Ovary (tissue), 9 donors: ENCODE data around the gene GSG1. TPM values are rescaled to one million over a fixed set of nuclear protein-coding genes. Genes with fewer than 3 reads are reported as not detected.
"Not testable (repeated sequence)": the region's sequence is repeated elsewhere in the genome, so short reads cannot be mapped to it uniquely, and the experiment has no call there.

Experiments
- DNase-seq, 5 donors: peaks; one replicate each; pipeline ENCODE4 v3.0.0-alpha.2; 2019 to 2020
- H3K27ac ChIP-seq, 2 donors: fragments of 200-600 bp; one replicate each; pipeline versions ENCODE4 v1.5.1 to v1.8.0; 2019 to 2022
- H3K27me3 ChIP-seq: fragments of 200-600 bp; one replicate; pipeline ENCODE4 v1.8.0; 2022
- H3K36me3 ChIP-seq: fragments of 200-600 bp; sonication (generic); one replicate; pipeline ENCODE4 v1.5.1; 2019
- H3K4me1 ChIP-seq: one replicate; pipeline ENCODE4 v1.8.1; 2013; ENCODE audit warnings: mild to moderate bottlenecking, moderate library complexity; ENCODE audit not compliant: insufficient read depth
- H3K4me3 ChIP-seq: fragments of 200-600 bp; sonication (generic); one replicate; pipeline ENCODE4 v1.5.1; 2017
- H3K9me3 ChIP-seq, 2 donors: fragments of 200-600 bp in 1 of 2; sonication (generic) in 1 of 2; one replicate each; pipeline versions ENCODE4 v1.5.1 to v1.8.1; 2013 to 2019; ENCODE audit warnings: mild to moderate bottlenecking in 1 of 2, moderate library complexity in 1 of 2
- EP300 ChIP-seq: sonication (generic); formaldehyde crosslinking; IDR thresholded peaks from one replicate; pipeline ENCODE4 v1.6.1; 2017; ENCODE audit warnings: antibody characterized with exemption
- POLR2A ChIP-seq: fragments of 450-650 bp; IDR thresholded peaks from one replicate; pipeline ENCODE4 v1.6.1; 2017; ENCODE audit warnings: antibody characterized with exemption, mild to moderate bottlenecking, moderate library complexity
- WGBS, 3 donors: extraction: QIAGEN DNeasy Blood & Tissue Kit in 1 of 3; methylation state at CpG; one replicate each; pipeline versions ENCODE4 v1.1.5 to v1.1.7; 2013 to 2017; 5-methylcytosine and 5-hydroxymethylcytosine counted together
- intact Hi-C, 4 donors: fragments of 100-400 bp; cut with DNase I; formaldehyde crosslinking; loops; one replicate each; pipeline versions ENCODE4 v1.11.0 to v1.15.1; 2022 to 2023
- polyA plus RNA-seq, 2 donors: library from polyadenylated mRNA; stranded (reverse); fragments of 200-250 nt in 1 of 2; fragments of 350-450 nt in 1 of 2; fragmentation: Illumina TruSeq in 1 of 2; extraction: RNeasy Lipid Tissue Mini Kit (QIAGEN cat#74804) in 1 of 2; gene quantifications; one replicate each; pipeline ENCODE4 v1.2.3, GENCODE V29; 2013 to 2014
- total RNA-seq, 7 donors: library from RNA; depleted of rRNA in 2 of 7; stranded (reverse); fragments of >200 nt in 2 of 7; fragmentation: NEBNext Ultra II Directional in 3 of 7; extraction: Animal tissue kit (Norgen Biotek cat#: 25700) in 3 of 7; gene quantifications; one replicate each; pipeline versions ENCODE4 v1.1.0 to v1.2.4, GENCODE V29; 2016 to 2023
- TF ChIP-seq, protein P1 (sequence below), 3 donors: fragments of 450-650 bp in 2 of 3; fragments of 200-600 bp in 1 of 3; IDR thresholded peaks; one replicate each; pipeline versions ENCODE4 v1.5.1 to v1.8.0; 2016 to 2022; ENCODE audit warnings: antibody characterized with exemption in 3 of 3, mild to moderate bottlenecking in 1 of 3
- donor health status: DM: no; HTN: no; CAD: no; lungs with moderate emphysema.
- donor health status: DM: no; HTN: no; CAD: no.
- donor health status: Bipolar disorder and iron deficiency.
- donor health status: DM: yes; HTN: yes; CAD: no.
- donor health status: DM: no; HTN: no; CAD: no.
- donor health status: DM: yes; HTN: yes; CAD: no.

The GSG1 gene
- total and polyA plus RNA-seq, 9 donors = 0.33 to 0.43 TPM; not detected in 7

DNA sequence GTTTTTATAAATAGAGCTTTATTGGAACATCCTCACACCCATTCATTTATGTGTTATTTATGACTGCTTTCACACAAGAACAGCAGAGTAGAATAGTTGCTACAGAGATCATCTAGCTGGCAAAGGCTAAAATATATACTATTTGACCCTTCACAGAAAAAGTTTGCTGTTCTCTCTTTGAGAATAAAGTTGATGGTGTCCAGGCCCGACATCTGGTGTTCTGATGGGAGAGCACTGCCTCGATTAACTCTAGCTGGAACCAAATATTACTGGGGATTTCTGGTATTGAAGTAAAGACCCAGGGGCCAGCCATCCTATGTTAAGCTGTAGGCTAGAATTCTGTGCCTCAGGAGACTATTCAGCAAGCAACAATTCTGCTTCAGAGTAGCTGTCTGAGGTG lies 37.5 kb downstream of the GSG1 start:
- intact Hi-C loops = no loop called here
- TF ChIP-seq EP300 (no peak), POLR2A (no peak)
- TF ChIP-seq, protein P1, sequence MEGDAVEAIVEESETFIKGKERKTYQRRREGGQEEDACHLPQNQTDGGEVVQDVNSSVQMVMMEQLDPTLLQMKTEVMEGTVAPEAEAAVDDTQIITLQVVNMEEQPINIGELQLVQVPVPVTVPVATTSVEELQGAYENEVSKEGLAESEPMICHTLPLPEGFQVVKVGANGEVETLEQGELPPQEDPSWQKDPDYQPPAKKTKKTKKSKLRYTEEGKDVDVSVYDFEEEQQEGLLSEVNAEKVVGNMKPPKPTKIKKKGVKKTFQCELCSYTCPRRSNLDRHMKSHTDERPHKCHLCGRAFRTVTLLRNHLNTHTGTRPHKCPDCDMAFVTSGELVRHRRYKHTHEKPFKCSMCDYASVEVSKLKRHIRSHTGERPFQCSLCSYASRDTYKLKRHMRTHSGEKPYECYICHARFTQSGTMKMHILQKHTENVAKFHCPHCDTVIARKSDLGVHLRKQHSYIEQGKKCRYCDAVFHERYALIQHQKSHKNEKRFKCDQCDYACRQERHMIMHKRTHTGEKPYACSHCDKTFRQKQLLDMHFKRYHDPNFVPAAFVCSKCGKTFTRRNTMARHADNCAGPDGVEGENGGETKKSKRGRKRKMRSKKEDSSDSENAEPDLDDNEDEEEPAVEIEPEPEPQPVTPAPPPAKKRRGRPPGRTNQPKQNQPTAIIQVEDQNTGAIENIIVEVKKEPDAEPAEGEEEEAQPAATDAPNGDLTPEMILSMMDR (IDR thresholded peaks at IDR 0.05) = no peak

GRCh38 chr12:13062669-13063068 lies 40.8 kb downstream of the GSG1 start:
- no peak for DNase-seq
- Histone ChIP-seq H3K4me3 (no peak overlapping the region), H3K36me3 (no peaks in the 10 kb centered on the region), H3K9me3 (no peaks in the 10 kb centered on the region), H3K27ac (no peak overlapping the region), H3K27me3 (no peaks in the 10 kb centered on the region), H3K4me1 (no peaks in the 10 kb centered on the region)
- intact Hi-C loops = no loop called here
- 97 to 98% (median 97%) methylated on average over 5 of the region's 5 CpGs for WGBS, 3 donors
- TF ChIP-seq EP300 = no peak
- TF ChIP-seq POLR2A = no peak
- TF ChIP-seq, protein P1 (IDR thresholded peaks at IDR 0.05) = no peak

More for the DNA sequence above, 37.5 kb downstream of the GSG1 start:
- Histone ChIP-seq H3K27me3 (no peaks in the 10 kb centered on the region), H3K9me3 (no peaks in the 10 kb centered on the region), H3K4me1 (no peaks in the 10 kb centered on the region), H3K4me3 (no peak overlapping the region), H3K27ac (no peak overlapping the region), H3K36me3 (no peaks in the 10 kb centered on the region)
- DNase-seq = no peak
- 70 to 94% (median 81%) methylated on average over 2 of the region's 2 CpGs for WGBS, 3 donors

GRCh38 chr12:13061377-13061776 lies 42.1 kb downstream of the GSG1 start:
- Histone ChIP-seq H3K4me1 (no peaks in the 10 kb centered on the region), H3K27ac (no peak overlapping the region), H3K27me3 (no peaks in the 10 kb centered on the region), H3K9me3 (no peaks in the 10 kb centered on the region), H3K4me3 (no peak overlapping the region), H3K36me3 (no peaks in the 10 kb centered on the region)
- no peak for DNase-seq
- intact Hi-C loops = no loop called here
- WGBS, 3 donors = 94 to 97% (median 94%) methylated on average over 5 of the region's 5 CpGs
- TF ChIP-seq EP300 (no peak), POLR2A (no peak)
- TF ChIP-seq, protein P1 (IDR thresholded peaks at IDR 0.05) = no peak

DNA sequence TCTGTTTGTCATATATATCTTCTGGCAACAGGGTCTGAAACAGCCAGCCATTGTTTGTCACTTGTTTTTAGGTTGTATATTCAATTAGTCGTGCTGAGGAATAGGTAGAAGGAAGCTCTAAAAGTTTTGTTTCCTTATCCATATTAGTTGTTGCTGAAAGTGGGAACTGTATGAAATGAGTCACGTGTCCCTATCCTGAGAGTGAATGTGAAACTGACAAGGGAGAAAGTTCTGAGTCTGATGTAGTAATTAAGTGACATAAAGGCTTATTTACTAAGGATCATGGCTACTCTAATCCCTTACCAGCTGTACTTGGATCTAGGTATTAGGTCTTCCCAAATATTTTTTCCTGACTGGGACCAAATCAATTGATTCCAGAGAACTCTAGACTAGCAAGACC lies 42.9 kb downstream of the GSG1 start:
- Histone ChIP-seq H3K4me3 (no peak overlapping the region), H3K9me3 (no peaks in the 10 kb centered on the region), H3K36me3 (no peaks in the 10 kb centered on the region), H3K27ac (no peak overlapping the region), H3K27me3 (no peaks in the 10 kb centered on the region), H3K4me1 (no peaks in the 10 kb centered on the region)
- TF ChIP-seq, protein P1 (IDR thresholded peaks at IDR 0.05) = no peak
- TF ChIP-seq POLR2A (no peak), EP300 (no peak)
- WGBS, 3 donors = 90 to 94% (median 92%) methylated on average over 2 of the region's 2 CpGs
- no peak for DNase-seq
- intact Hi-C loops = no loop called here

DNA sequence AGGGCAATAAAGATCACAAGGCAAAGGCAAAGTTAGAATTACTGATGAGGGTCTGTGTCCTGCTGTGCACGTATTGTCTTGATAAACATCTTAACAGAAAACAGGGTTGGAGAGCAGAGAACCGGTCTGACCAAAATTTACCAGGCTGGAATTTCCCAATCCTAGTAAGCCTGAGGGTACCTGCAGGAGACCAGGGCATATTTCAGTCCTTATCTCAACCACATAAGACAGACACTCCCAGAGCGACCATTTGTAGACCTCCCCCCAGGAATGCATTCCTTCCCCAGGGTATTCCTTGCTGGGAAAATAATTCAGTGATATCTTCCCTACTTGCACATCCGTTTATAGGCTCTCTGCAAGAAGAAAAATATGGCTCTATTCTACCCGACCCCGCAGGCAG lies 49.9 kb downstream of the GSG1 start:
- H3K36me3 ChIP-seq, DNase-seq, H3K9me3 ChIP-seq, H3K4me1 ChIP-seq, intact Hi-C loops, H3K27me3 ChIP-seq, H3K4me3 ChIP-seq, H3K27ac ChIP-seq: not testable (repeated sequence)
- WGBS, 3 donors = 89 to 97% (median 92%) methylated on average over 6 of the region's 6 CpGs
